ENCODE results near the gene ZNF804B. TPM values are rescaled to one million over a fixed set of nuclear protein-coding genes. Genes with fewer than 3 reads are reported as not detected.

Gene ZNF804B
- total RNA-seq, 2 experiments from 2014 or later: not detected

DNA sequence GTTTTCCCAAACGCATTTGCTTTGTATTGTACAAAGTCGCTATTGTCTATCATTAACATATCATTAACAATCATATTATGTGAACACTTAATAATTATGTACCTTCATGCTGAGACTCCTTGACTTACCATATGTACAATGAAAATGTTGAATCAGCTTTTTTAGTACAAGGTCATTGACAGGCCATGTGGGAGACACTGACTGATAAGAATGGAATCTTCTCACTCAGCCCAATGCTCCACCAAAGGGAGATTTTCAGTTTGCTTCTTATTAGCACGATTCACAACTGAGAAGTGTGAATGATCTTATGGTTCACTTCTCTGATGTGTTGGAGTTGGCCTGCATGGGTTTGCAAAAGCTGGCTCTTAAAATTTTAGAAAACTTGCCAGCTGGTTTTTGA, 289.5 kb downstream of the ZNF804B start:
- no peak overlapping the region for H3K4me3 ChIP-seq (ENCODE audit: low read depth, low read length, poor library complexity, severe bottlenecking)
- H2AFZ ChIP-seq (ENCODE audit: low read length): no peak overlapping the region
- CTCF ChIA-PET (ENCODE audit: unreplicated experiment): no interaction called here
- no peaks in the 10 kb centered on the region for H3K9me3 ChIP-seq (ENCODE audit: low read length)
- H3K9me2 ChIP-seq (ENCODE audit: insufficient read depth, low read length): no peaks in the 10 kb centered on the region; the same call in 1 of the 2 replicates
- no peaks in the 10 kb centered on the region for H3K79me2 ChIP-seq (ENCODE audit: insufficient read depth, low read depth, low read length)
- no peaks in the 10 kb centered on the region for H3K36me3 ChIP-seq (ENCODE audit: insufficient read depth, low read length)
- TF ChIP-seq CTCF (conservative IDR thresholded peaks at IDR 0.05; ENCODE audit: low read length) (no peak), EZH2phosphoT487 (IDR thresholded peaks at IDR 0.05; ENCODE audit: borderline replicate concordance, low read depth, low read length) (no peak)
- POLR2A ChIA-PET: interaction anchor here (0.7 kb wide), 2 partner anchors 14 to 258 kb away, joined by 3 read pairs; no protein-coding TSS in a partner anchor
- DNase-seq (ENCODE audit: low spot score): no peak
- H3K4me2 ChIP-seq (ENCODE audit: low read length): no peak overlapping the region
- no peak overlapping the region for H3K27ac ChIP-seq (ENCODE audit: low read depth, low read length, poor library complexity, severe bottlenecking)
- BruUV-seq (replicated peaks): no TSS peak
- H4K20me1 ChIP-seq (ENCODE audit: insufficient read depth, low read length): no peaks in the 10 kb centered on the region
- no peaks in the 10 kb centered on the region for H3K4me1 ChIP-seq (ENCODE audit: insufficient read depth, low read length, poor library complexity, severe bottlenecking)
- intact Hi-C loops (cut with micrococcal nuclease; ENCODE audit: unreplicated experiment): no loop called here

DNA sequence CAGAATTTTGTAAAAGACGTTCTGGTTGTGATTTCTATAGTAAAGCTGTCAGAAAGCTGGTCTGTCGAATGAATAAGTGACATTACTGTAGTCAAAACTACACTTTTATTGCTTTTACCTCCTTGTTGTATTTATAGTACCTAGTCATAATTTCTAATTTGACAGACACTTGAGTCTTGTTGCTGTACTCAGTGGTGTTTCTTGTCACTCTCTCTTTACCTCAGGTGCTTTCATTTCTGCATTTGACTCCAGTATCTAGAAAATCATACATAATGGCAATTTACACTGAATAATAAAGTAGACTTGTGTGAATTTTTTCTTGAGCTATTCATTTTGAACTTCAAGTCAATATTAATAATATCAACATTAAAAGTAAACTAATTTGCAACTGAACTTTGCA, 293.6 kb downstream of the ZNF804B start:
- no peak for DNase-seq (ENCODE audit: low spot score)
- Histone ChIP-seq H3K79me2 (ENCODE audit: insufficient read depth, low read depth, low read length) (no peaks in the 10 kb centered on the region), H2AFZ (ENCODE audit: low read length) (no peak overlapping the region), H4K20me1 (ENCODE audit: insufficient read depth, low read length) (no peaks in the 10 kb centered on the region), H3K4me1 (ENCODE audit: insufficient read depth, low read length, poor library complexity, severe bottlenecking) (no peaks in the 10 kb centered on the region), H3K27ac (ENCODE audit: low read depth, low read length, poor library complexity, severe bottlenecking) (no peak overlapping the region), H3K4me3 (ENCODE audit: low read depth, low read length, poor library complexity, severe bottlenecking) (no peak overlapping the region), H3K4me2 (ENCODE audit: low read length) (no peak overlapping the region), H3K36me3 (ENCODE audit: insufficient read depth, low read length) (no peaks in the 10 kb centered on the region), H3K9me3 (ENCODE audit: low read length) (no peaks in the 10 kb centered on the region), H3K9me2 (ENCODE audit: insufficient read depth, low read length) (no peaks in the 10 kb centered on the region; the same call in 1 of the 2 replicates)
- TF ChIP-seq CTCF (conservative IDR thresholded peaks at IDR 0.05; ENCODE audit: low read length) (no peak), EZH2phosphoT487 (IDR thresholded peaks at IDR 0.05; ENCODE audit: borderline replicate concordance, low read depth, low read length) (no peak)
- no TSS peak for BruUV-seq (replicated peaks)
- ChIA-PET CTCF (ENCODE audit: unreplicated experiment) (no interaction called here), POLR2A (interaction anchor here (0.6 kb wide), 1 partner anchor 764 kb away, joined by 3 read pairs; no protein-coding TSS in a partner anchor)
- intact Hi-C loops (cut with micrococcal nuclease; ENCODE audit: unreplicated experiment): no loop called here

- CTCF ChIA-PET (ENCODE audit: unreplicated experiment): no interaction called here
- no peaks in the 10 kb centered on the region for H3K36me3 ChIP-seq (ENCODE audit: insufficient read depth, low read length)
- intact Hi-C loops (cut with micrococcal nuclease; ENCODE audit: unreplicated experiment): no loop called here
- no peaks in the 10 kb centered on the region for H3K4me1 ChIP-seq (ENCODE audit: insufficient read depth, low read length, poor library complexity, severe bottlenecking)
- BruUV-seq (replicated peaks): no TSS peak
- no peak overlapping the region for H2AFZ ChIP-seq (ENCODE audit: low read length)
- TF ChIP-seq EZH2phosphoT487 (IDR thresholded peaks at IDR 0.05; ENCODE audit: borderline replicate concordance, low read depth, low read length) (no peak), CTCF (conservative IDR thresholded peaks at IDR 0.05; ENCODE audit: low read length) (no peak)
- H3K27ac ChIP-seq (ENCODE audit: low read depth, low read length, poor library complexity, severe bottlenecking): no peak overlapping the region
- no peak for DNase-seq (ENCODE audit: low spot score)
- H3K9me2 ChIP-seq (ENCODE audit: insufficient read depth, low read length): no peaks in the 10 kb centered on the region; the same call in 1 of the 2 replicates
- POLR2A ChIA-PET: no interaction called here
- H4K20me1 ChIP-seq (ENCODE audit: insufficient read depth, low read length): no peaks in the 10 kb centered on the region
- H3K4me3 ChIP-seq (ENCODE audit: low read depth, low read length, poor library complexity, severe bottlenecking): no peak overlapping the region
- H3K4me2 ChIP-seq (ENCODE audit: low read length): no peak overlapping the region
- H3K79me2 ChIP-seq (ENCODE audit: insufficient read depth, low read depth, low read length): no peaks in the 10 kb centered on the region
- H3K9me3 ChIP-seq (ENCODE audit: low read length): no peaks in the 10 kb centered on the region
These were observed 294.9 kb downstream of the ZNF804B start for GRCh38 chr7:89054361-89054760.

Measured in OCI-LY7 (cell line).